SK-MEL-5 (cell line): ENCODE measurements around the gene SMIM38. TPM values are rescaled to one million over a fixed set of nuclear protein-coding genes. Genes with fewer than 3 reads are reported as not detected.

Source experiments
- DNase-seq: peaks from one replicate; pipeline ENCODE4 v3.0.0-alpha.2; 2016; ENCODE audit warnings: low read depth, low spot score
- in situ Hi-C: cut with HindIII; loops from 2 replicates; pipeline ENCODE4 v1.10.0; 2016; ENCODE audit warnings: low sequenced_read_pairs, high pct_unique_total_duplicates, low pct_unique_long_range_greater_than_20kb
- total RNA-seq: library from RNA; depleted of rRNA; stranded (reverse); fragments of >200 nt; shearing (Covaris generic); gene quantifications from 2 replicates; pipeline ENCODE4 v1.2.3, GENCODE V29; 2014; rRNA removed

Gene SMIM38
- total RNA-seq, 1 experiment from 2014 or later: 0.13 TPM

- in situ Hi-C loops: no loop called here
- no peak for DNase-seq
These were observed 47.6 kb downstream of the SMIM38 start for GRCh38 chr11:69203381-69203780.

- in situ Hi-C loops: no loop called here
- no peak for DNase-seq
These were observed 48.1 kb downstream of the SMIM38 start for GRCh38 chr11:69203901-69204245.

GRCh38 chr11:69204246-69204940, 48.7 kb downstream of the SMIM38 start:
- no peak for DNase-seq
- in situ Hi-C loops: no loop called here

GRCh38 chr11:69204941-69205742, 49.4 kb downstream of the SMIM38 start:
- in situ Hi-C loops: no loop called here
- no peak for DNase-seq

Other genes starting within 250 kb of the SMIM38 start
- not detected in 2 replicates for gene MRGPRD, start 174.9 kb upstream of the SMIM38 start, total RNA-seq
- 0.11 and 0.61 TPM in 2 replicates for gene MRGPRF, start 142.7 kb upstream of the SMIM38 start, total RNA-seq
- gene TPCN2, start 107.0 kb upstream of the SMIM38 start, total RNA-seq: 24.7 and 28.7 TPM in 2 replicates
- 0.11 TPM in 1 of 2 replicates, not detected in the other for gene MYEOV, start 138.2 kb downstream of the SMIM38 start, total RNA-seq